Measurements from ENCODE around the gene PURB.
A peak's percentile ranks its signal among the peaks of the same experiment; 100 is the strongest.
"Not testable (repeated sequence)": the region's sequence is repeated elsewhere in the genome, so short reads cannot be mapped to it uniquely, and the experiment has no call there.

The PURB gene

GRCh38 chr7:44861949-44862348 is 23.4 kb downstream of the PURB start:
- WGBS (ENCODE audit: insufficient coverage) = 63% methylated on average over 2 of the region's 4 CpGs
- H3K36me3 ChIP-seq (ENCODE audit: control insufficient read depth in 4 of 4, insufficient read depth in 4 of 4, low read length in 3 of 4); H3K9me3 ChIP-seq (ENCODE audit: control extremely low read depth in 1 of 5, control insufficient read depth in 4 of 5, insufficient read depth in 2 of 5, low read depth in 1 of 5, low read length in 4 of 5); H3K4me1 ChIP-seq (ENCODE audit: control extremely low read depth in 1 of 4, control insufficient read depth in 4 of 4, insufficient read depth in 4 of 4, low read length in 3 of 4); DNase-seq; POLR2A ChIA-PET; H3K4me3 ChIP-seq (ENCODE audit: control insufficient read depth in 1 of 7, extremely low read depth in 1 of 7, insufficient read depth in 4 of 7, low read depth in 2 of 7, low read length in 6 of 7); H3K27ac ChIP-seq (ENCODE audit: insufficient read depth in 1 of 2, low read depth in 1 of 2, low read length in 2 of 2, poor library complexity in 1 of 2, severe bottlenecking in 2 of 2); H3K27me3 ChIP-seq (replicated peaks in 2 of 5; ENCODE audit: control insufficient read depth in 4 of 5, insufficient read depth in 5 of 5, low read length in 4 of 5): not testable (repeated sequence)
- CTCF ChIA-PET = interaction anchor here (1.0 to 1.2 kb wide), 4 partner anchors 11 to 274 kb away, joined by 3 to 4 read pairs (median 3); no protein-coding TSS in a partner anchor

- CTCF ChIA-PET = interaction anchor here (0.6 to 5.0 kb wide), 14 partner anchors 9 to 278 kb away, joined by 3 to 69 read pairs (median 4); partner anchors contain the start of genes H2AZ2 and PURB
- DNase-seq = peak in 2 of 3 donors; percentile 44 to 48
- no peaks in the 10 kb centered on the region for H3K27me3 ChIP-seq (replicated peaks in 2 of 5; ENCODE audit: control insufficient read depth in 4 of 5, insufficient read depth in 5 of 5, low read length in 4 of 5)
- POLR2A ChIA-PET = interaction anchor here (1.5 kb wide), 1 partner anchor 23 kb away, joined by 3 read pairs; no protein-coding TSS in a partner anchor
- no peak overlapping the region for H3K4me3 ChIP-seq (ENCODE audit: control insufficient read depth in 1 of 7, extremely low read depth in 1 of 7, insufficient read depth in 4 of 7, low read depth in 2 of 7, low read length in 6 of 7)
- no peaks in the 10 kb centered on the region for H3K9me3 ChIP-seq (ENCODE audit: control extremely low read depth in 1 of 5, control insufficient read depth in 4 of 5, insufficient read depth in 2 of 5, low read depth in 1 of 5, low read length in 4 of 5)
- peaks cover 0 to 3% (median under 1%) of the 10 kb centered on the region in 4 experiments for H3K4me1 ChIP-seq (ENCODE audit: control extremely low read depth in 1 of 4, control insufficient read depth in 4 of 4, insufficient read depth in 4 of 4, low read length in 3 of 4)
- no peak overlapping the region for H3K27ac ChIP-seq (ENCODE audit: insufficient read depth in 1 of 2, low read depth in 1 of 2, low read length in 2 of 2, poor library complexity in 1 of 2, severe bottlenecking in 2 of 2)
- no peaks in the 10 kb centered on the region for H3K36me3 ChIP-seq (ENCODE audit: control insufficient read depth in 4 of 4, insufficient read depth in 4 of 4, low read length in 3 of 4)
- no CpG with 5 or more reads among the region's 2 CpGs for WGBS (ENCODE audit: insufficient coverage)
Observed at GRCh38 chr7:44858161-44858560, 27.2 kb downstream of the PURB start.

GRCh38 chr7:44854644-44855364 is 30.5 kb downstream of the PURB start:
- Histone ChIP-seq H3K36me3 (ENCODE audit: control insufficient read depth in 4 of 4, insufficient read depth in 4 of 4, low read length in 3 of 4) (no peaks in the 10 kb centered on the region), H3K27ac (ENCODE audit: insufficient read depth in 1 of 2, low read depth in 1 of 2, low read length in 2 of 2, poor library complexity in 1 of 2, severe bottlenecking in 2 of 2) (no peak overlapping the region), H3K4me1 (ENCODE audit: control extremely low read depth in 1 of 4, control insufficient read depth in 4 of 4, insufficient read depth in 4 of 4, low read length in 3 of 4) (peaks cover 0 to 8% (median 4%) of the 10 kb centered on the region in 4 experiments), H3K9me3 (ENCODE audit: control extremely low read depth in 1 of 5, control insufficient read depth in 4 of 5, insufficient read depth in 2 of 5, low read depth in 1 of 5, low read length in 4 of 5) (no peaks in the 10 kb centered on the region), H3K4me3 (ENCODE audit: control insufficient read depth in 1 of 7, extremely low read depth in 1 of 7, insufficient read depth in 4 of 7, low read depth in 2 of 7, low read length in 6 of 7) (no peak overlapping the region), H3K27me3 (replicated peaks in 2 of 5; ENCODE audit: control insufficient read depth in 4 of 5, insufficient read depth in 5 of 5, low read length in 4 of 5) (no peaks in the 10 kb centered on the region)
- DNase-seq = no peak
- CTCF ChIA-PET = interaction anchor here (0.9 to 6.7 kb wide), 12 partner anchors 10 to 78 kb away, joined by 3 to 36 read pairs (median 5); no protein-coding TSS in a partner anchor
- POLR2A ChIA-PET = no interaction called here
- WGBS (ENCODE audit: insufficient coverage) = 96% methylated on average over 4 of the region's 8 CpGs

- 100% methylated on average over 3 of the region's 3 CpGs for WGBS (ENCODE audit: insufficient coverage)
- Histone ChIP-seq H3K4me1 (ENCODE audit: control extremely low read depth in 1 of 4, control insufficient read depth in 4 of 4, insufficient read depth in 4 of 4, low read length in 3 of 4) (peaks cover 0 to 17% (median 12%) of the 10 kb centered on the region in 4 experiments), H3K9me3 (ENCODE audit: control extremely low read depth in 1 of 5, control insufficient read depth in 4 of 5, insufficient read depth in 2 of 5, low read depth in 1 of 5, low read length in 4 of 5) (no peaks in the 10 kb centered on the region), H3K4me3 (ENCODE audit: control insufficient read depth in 1 of 7, extremely low read depth in 1 of 7, insufficient read depth in 4 of 7, low read depth in 2 of 7, low read length in 6 of 7) (no peak overlapping the region), H3K36me3 (ENCODE audit: control insufficient read depth in 4 of 4, insufficient read depth in 4 of 4, low read length in 3 of 4) (no peaks in the 10 kb centered on the region), H3K27ac (ENCODE audit: insufficient read depth in 1 of 2, low read depth in 1 of 2, low read length in 2 of 2, poor library complexity in 1 of 2, severe bottlenecking in 2 of 2) (no peak overlapping the region), H3K27me3 (replicated peaks in 2 of 5; ENCODE audit: control insufficient read depth in 4 of 5, insufficient read depth in 5 of 5, low read length in 4 of 5) (no peaks in the 10 kb centered on the region)
- ChIA-PET POLR2A (no interaction called here), CTCF (interaction anchor here (0.6 to 6.7 kb wide), 4 partner anchors 12 to 253 kb away, joined by 3 to 36 read pairs (median 5); no protein-coding TSS in a partner anchor)
- no peak for DNase-seq
Observed at GRCh38 chr7:44853391-44853790, 31.9 kb downstream of the PURB start.

- POLR2A ChIA-PET = no interaction called here
- H3K27ac ChIP-seq (ENCODE audit: insufficient read depth in 1 of 2, low read depth in 1 of 2, low read length in 2 of 2, poor library complexity in 1 of 2, severe bottlenecking in 2 of 2) = no peak overlapping the region
- H3K4me3 ChIP-seq (ENCODE audit: control insufficient read depth in 1 of 7, extremely low read depth in 1 of 7, insufficient read depth in 4 of 7, low read depth in 2 of 7, low read length in 6 of 7) = no peak overlapping the region
- WGBS (ENCODE audit: insufficient coverage) = 100% methylated on average over 1 of the region's 3 CpGs
- no peak for DNase-seq
- no peaks in the 10 kb centered on the region for H3K27me3 ChIP-seq (replicated peaks in 2 of 5; ENCODE audit: control insufficient read depth in 4 of 5, insufficient read depth in 5 of 5, low read length in 4 of 5)
- H3K36me3 ChIP-seq (ENCODE audit: control insufficient read depth in 4 of 4, insufficient read depth in 4 of 4, low read length in 3 of 4) = no peaks in the 10 kb centered on the region
- CTCF ChIA-PET = interaction anchor here (1.0 to 6.7 kb wide), 6 partner anchors 13 to 283 kb away, joined by 3 to 36 read pairs (median 4); no protein-coding TSS in a partner anchor
- no peaks in the 10 kb centered on the region for H3K9me3 ChIP-seq (ENCODE audit: control extremely low read depth in 1 of 5, control insufficient read depth in 4 of 5, insufficient read depth in 2 of 5, low read depth in 1 of 5, low read length in 4 of 5)
- H3K4me1 ChIP-seq (ENCODE audit: control extremely low read depth in 1 of 4, control insufficient read depth in 4 of 4, insufficient read depth in 4 of 4, low read length in 3 of 4) = peaks cover 0 to 17% (median 12%) of the 10 kb centered on the region in 4 experiments
Observed at GRCh38 chr7:44852590-44852989, 32.7 kb downstream of the PURB start.

GRCh38 chr7:44849885-44850544 is 35.3 kb downstream of the PURB start:
- ChIA-PET CTCF (interaction anchor here (0.8 to 2.9 kb wide), 7 partner anchors 9 to 286 kb away, joined by 3 to 11 read pairs (median 3); no protein-coding TSS in a partner anchor), POLR2A (interaction anchor here (4.3 kb wide), 1 partner anchor 35 kb away, joined by 22 read pairs; the partner anchor contains the start of gene PURB)
- Histone ChIP-seq H3K4me1 (ENCODE audit: control extremely low read depth in 1 of 4, control insufficient read depth in 4 of 4, insufficient read depth in 4 of 4, low read length in 3 of 4) (peaks cover 7 to 30% (median 19%) of the 10 kb centered on the region in 4 experiments), H3K4me3 (ENCODE audit: control insufficient read depth in 1 of 7, extremely low read depth in 1 of 7, insufficient read depth in 4 of 7, low read depth in 2 of 7, low read length in 6 of 7) (no peak overlapping the region), H3K36me3 (ENCODE audit: control insufficient read depth in 4 of 4, insufficient read depth in 4 of 4, low read length in 3 of 4) (no peaks in the 10 kb centered on the region), H3K27me3 (replicated peaks in 2 of 5; ENCODE audit: control insufficient read depth in 4 of 5, insufficient read depth in 5 of 5, low read length in 4 of 5) (no peaks in the 10 kb centered on the region), H3K9me3 (ENCODE audit: control extremely low read depth in 1 of 5, control insufficient read depth in 4 of 5, insufficient read depth in 2 of 5, low read depth in 1 of 5, low read length in 4 of 5) (no peaks in the 10 kb centered on the region), H3K27ac (ENCODE audit: insufficient read depth in 1 of 2, low read depth in 1 of 2, low read length in 2 of 2, poor library complexity in 1 of 2, severe bottlenecking in 2 of 2) (no peak overlapping the region)
- 86% methylated on average over 2 of the region's 5 CpGs for WGBS (ENCODE audit: insufficient coverage)
- DNase-seq = no peak

Measured in common myeloid progenitor, CD34-positive (primary cell).